Adrenal gland (tissue), 5 donors: ENCODE data around the gene OPCML.

Source experiments
- CTCF ChIP-seq, 6 experiments: fragments of 450-650 bp in 4 of 6; fragments of 200-600 bp in 2 of 6; sonication (generic) in 1 of 6; IDR thresholded peaks; 1 replicate in 5 of 6; 2 replicates in 1 of 6; pipeline versions ENCODE4 v1.5.1 to v1.8.0; 2016 to 2021; ENCODE audit warnings: antibody characterized with exemption in 6 of 6, mild to moderate bottlenecking in 2 of 6, moderate library complexity in 1 of 6
- POLR2A ChIP-seq, 2 donors: fragments of 450-650 bp; IDR thresholded peaks; one replicate each; pipeline ENCODE4 v1.6.1; 2017; ENCODE audit warnings: antibody characterized with exemption in 2 of 2, mild to moderate bottlenecking in 2 of 2, moderate library complexity in 1 of 2
- donor health status: DM: no; HTN: no; CAD: no.

- TF ChIP-seq CTCF (IDR thresholded peaks at IDR 0.05) (no peak), POLR2A (IDR thresholded peaks at IDR 0.05) (no peak)
Measured at GRCh38 chr11:133497477-133498140, 34.7 kb downstream of the OPCML start.
